ACHN (cell line): ENCODE data around the gene COX4I1.
A peak's percentile ranks its signal among the peaks of the same experiment; 100 is the strongest.
"Not testable (repeated sequence)": the region's sequence is repeated elsewhere in the genome, so short reads cannot be mapped to it uniquely, and the experiment has no call there.

Experiments used
- DNase-seq: peaks from one replicate; pipeline ENCODE4 v3.0.0-alpha.2; 2015
- in situ Hi-C: cut with HindIII; loops from 2 replicates; pipeline ENCODE4 v1.10.0; 2017; ENCODE audit warnings: low sequenced_read_pairs, low pct_ligation_motif_present, low pct_unique_long_range_greater_than_20kb

COX4I1 gene

DNA sequence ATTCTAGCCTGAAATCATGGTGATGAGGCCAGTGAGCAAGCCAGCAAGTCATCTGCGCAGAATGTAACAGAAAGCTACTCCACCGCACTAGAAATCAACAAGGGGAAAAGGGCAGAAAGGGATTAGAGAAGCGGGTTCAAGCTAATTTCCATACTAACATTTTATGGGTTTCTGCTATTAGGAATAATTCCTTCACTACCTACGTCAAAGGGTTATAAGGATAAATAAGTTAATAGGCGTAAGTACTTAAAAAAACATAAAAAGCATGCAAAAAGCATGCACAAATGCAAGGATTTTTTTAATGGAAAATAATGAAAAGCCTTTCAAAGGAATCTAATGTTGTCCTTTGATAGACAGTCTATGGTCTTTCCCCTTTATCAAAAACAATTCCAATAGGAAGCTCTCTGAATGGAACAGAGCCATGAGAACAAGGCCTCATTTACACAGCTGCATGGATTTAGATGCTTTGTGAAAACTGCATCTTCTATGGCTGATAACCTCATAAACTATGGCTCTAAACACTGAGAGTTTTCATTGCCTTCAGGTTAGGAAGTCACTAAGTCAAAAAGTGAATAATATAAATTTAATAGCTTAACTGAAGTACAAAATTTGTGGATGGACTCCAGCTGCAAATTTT is 5.7 kb upstream of the COX4I1 start:
- no peak for DNase-seq
- in situ Hi-C loops: no loop called here

DNA sequence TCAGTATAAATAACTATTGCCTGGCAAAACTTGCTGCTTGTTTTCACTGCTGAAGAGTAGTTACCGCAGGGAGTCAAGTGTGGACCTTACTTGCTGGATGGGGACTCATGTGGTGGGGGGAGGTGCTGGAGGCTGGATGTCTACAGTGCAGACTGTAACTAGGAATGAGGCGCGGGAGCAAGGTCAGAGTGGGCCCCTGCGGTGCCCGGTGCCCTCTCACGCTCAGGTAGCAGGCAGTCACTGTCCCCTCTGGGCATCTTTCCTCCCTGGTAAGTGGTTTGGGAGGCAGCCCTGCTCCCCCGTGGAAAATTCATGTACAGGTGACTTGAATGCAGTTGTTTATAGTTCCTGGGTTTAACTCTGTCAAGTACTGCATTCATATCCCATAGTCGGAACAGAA is 4.8 kb upstream of the COX4I1 start:
- DNase-seq: no peak
- in situ Hi-C loops: no loop called here

DNA sequence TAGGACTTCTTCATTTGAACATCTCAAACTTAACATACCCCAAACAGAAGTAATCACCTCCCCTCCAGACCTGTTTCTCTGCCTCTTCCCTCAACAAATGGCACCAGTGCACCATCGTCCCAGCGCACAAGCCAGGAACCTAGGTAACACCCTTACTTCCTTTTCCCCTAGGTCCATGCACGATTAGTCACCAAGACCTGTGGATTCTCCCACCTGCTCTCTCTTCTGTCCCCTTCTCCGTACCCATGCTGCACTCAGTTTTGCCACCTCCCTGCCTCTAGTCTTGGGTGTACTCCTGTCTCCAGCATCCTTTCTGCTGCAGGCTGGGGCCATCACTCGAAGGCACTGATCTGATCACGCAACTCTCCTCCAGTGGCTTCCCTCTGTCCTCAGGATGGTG is 3.3 kb upstream of the COX4I1 start:
- no peak for DNase-seq
- in situ Hi-C loops: no loop called here

DNA sequence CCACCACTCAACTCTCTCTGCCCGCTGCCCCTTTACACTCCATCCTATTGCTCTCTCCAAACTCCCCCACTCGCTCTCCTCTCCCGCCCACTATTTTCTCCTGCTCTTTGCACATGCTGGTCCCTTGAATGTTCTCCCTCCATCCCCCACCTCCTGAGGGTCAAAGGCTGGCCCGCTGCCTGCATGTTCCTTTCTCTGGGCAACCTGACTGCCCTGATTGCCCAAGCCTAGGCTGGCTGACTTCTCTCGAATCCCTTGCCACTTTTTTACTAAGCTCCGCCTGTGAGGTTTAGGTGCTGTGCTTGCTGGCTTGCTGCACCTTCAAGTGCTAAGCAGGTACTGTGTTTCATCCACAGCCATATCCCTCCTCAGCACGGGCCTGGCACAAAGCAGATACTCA is 2.9 kb upstream of the COX4I1 start:
- no peak for DNase-seq
- in situ Hi-C loops: no loop called here

DNA sequence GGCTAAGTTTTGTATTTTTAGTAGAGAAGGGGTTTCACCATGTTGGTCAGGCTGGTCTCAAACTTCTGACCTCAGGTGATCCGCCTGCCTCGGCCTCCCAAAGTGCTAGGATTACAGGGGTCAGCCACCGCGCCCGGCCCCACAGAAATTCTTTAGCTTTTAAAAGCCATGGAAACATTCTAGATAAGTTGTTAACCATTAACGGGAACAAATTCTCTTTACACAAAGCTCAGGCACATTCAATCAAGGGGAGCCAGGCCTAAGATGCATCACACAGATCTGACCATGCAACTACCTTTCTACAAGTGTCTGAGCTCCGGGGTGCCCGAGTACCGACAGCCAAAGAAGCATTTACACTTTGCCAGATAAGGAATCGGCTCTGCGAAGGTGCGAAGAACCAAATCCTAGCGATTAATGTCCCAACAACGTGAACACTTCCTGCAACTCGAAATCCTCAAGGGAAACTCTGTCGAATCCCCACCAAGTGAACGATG is 1.2 kb upstream of the COX4I1 start:
- in situ Hi-C loops: no loop called here
- DNase-seq: peak; percentile 44

DNA sequence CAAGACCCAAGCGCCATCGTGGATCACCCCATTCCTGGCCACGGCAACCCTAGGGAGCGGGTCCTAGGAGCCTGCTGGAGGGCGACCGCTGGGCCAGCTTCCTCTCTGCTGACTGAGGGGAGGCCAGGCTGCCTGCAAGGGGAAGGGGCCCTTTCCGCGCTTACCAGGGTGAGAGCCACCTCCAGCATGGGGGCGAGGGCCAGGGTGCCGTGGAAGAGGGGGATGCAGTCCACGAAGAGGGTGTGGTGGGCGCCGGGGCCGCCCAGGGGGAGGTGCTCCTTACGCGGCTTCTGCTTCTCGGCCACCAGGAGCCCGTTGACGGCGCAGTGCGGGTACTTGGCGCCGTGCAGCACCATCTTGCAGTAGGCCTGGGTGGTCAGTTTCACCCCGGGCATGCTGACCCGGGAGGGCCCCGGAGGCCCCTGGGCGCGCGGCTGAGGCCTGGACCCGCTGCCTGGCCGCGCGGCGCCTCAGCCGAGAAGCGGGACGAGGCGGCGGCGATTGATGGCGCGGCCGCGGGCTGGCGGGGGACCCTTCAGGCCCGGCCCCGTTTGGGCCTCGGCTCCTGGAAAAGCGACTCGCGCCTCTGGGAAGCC is 496 bp upstream of the COX4I1 start:
- in situ Hi-C loops: no loop called here
- peak; percentile 37 for DNase-seq

DNA sequence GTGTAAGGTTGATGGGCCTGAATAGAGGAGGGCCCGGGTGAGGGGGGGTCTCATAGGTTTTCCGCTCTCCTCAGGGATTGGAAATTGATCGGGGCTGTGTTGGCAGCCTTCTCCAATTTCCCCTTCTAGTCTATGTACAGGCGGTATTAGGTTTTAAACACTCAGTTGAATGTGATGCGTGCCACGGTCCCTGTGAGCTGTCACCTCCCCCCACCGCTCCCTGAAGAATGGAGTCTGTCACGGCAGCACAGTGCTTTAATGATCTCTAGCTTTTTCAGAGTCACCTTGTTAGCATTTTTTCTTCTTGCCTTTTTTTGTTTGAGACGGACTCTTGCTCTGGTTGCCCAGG is 800 bp downstream of the COX4I1 start:
- in situ Hi-C loops: no loop called here

DNA sequence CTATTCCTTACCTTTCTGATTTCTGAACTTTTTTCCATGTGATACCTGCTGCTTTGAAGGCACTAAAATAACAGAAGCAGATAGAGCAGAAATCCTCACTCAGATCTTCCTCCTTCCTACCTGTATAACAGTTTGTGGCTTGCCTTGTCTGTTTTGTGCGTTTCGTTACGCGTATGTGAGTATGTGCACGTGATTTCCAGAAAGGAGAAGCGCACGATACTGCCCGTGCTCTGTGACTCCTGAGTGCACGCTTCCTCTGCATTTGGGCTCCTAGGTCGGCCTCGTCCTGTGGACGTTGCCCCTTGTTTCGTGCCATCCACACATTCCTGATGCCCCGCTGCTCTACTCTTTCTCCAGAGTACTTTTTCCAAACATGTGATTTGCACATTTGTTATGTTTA is 4.1 kb downstream of the COX4I1 start:
- DNase-seq: no peak
- in situ Hi-C loops: no loop called here

More for the DNA sequence above, 800 bp downstream of the COX4I1 start:
- DNase-seq: peak; percentile 22

DNA sequence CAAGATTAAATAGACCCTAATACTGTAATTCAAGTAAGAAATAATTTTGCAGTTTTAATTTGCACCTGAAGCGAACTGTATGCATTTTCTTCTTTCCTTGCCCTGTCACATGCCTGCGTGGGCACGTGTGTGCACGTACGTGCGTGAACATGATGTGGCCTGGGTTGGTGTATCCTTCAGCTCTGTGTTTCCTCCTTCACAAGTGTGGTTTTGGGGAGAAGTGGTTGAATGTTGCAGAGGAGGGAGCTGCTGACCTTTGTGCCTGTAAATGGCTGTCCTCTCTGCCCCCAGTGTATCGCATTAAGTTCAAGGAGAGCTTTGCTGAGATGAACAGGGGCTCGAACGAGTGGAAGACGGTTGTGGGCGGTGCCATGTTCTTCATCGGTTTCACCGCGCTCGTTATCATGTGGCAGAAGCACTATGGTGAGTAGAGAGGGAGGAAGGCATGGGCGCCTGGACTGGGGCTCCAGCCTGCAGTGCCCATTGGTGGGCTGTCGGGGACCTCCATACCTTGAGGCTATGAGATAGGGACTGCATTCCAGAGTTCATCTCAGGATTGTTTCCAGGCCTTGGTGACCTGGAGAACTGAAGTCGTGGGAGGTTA is 6.0 kb downstream of the COX4I1 start:
- DNase-seq: no peak
- in situ Hi-C loops: no loop called here

DNA sequence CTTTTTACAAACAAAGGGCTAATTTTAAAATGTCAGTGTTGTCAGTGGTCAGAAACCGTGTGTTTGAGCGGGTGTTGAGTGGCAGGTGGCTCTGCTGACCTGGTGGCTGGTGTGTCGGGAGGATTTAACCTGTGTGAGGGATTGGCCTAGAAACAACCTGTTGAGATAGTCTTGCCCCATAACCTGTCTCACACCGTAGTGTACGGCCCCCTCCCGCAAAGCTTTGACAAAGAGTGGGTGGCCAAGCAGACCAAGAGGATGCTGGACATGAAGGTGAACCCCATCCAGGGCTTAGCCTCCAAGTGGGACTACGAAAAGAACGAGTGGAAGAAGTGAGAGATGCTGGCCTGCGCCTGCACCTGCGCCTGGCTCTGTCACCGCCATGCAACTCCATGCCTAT is 7.0 kb downstream of the COX4I1 start:
- no peak for DNase-seq
- in situ Hi-C loops: no loop called here

DNA sequence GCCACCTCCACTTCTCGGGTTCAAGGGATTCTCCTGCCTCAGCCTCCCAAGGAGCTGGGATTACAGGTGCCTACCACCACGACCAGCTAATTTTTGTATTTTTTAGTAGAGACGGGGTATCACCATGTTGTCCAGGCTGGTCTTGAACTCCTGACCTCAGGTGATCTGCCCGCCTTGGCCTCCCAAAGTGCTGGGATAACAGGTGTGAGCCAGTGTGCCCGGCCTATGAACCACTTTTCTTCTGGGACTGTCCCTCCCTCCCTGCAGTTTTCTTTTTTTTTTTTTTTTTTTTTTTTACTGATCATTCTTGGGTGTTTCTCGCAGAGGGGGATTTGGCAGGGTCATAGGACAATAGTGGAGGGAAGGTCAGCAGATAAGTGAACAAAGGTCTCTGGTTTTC is 7.8 kb downstream of the COX4I1 start:
- DNase-seq, in situ Hi-C loops: not testable (repeated sequence)

DNA sequence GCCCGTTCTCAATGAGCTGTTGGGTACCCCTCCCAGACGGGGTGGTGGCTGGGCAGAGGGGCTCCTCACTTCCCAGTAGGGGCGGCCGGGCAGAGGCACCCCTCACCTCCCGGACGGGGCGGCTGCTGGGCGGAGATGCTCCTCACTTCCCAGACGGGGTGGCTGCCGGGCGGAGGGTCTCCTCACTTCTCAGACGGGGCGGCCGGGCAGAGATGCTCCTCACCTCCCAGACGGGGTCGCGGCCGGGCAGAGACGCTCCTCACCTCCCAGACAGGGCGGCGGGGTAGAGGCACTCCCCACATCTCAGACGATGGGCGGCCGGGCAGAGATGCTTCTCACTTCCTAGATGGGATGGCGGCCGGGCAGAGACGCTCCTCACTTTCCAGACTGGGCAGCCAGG is 8.6 kb downstream of the COX4I1 start:
- DNase-seq, in situ Hi-C loops: not testable (repeated sequence)

DNA sequence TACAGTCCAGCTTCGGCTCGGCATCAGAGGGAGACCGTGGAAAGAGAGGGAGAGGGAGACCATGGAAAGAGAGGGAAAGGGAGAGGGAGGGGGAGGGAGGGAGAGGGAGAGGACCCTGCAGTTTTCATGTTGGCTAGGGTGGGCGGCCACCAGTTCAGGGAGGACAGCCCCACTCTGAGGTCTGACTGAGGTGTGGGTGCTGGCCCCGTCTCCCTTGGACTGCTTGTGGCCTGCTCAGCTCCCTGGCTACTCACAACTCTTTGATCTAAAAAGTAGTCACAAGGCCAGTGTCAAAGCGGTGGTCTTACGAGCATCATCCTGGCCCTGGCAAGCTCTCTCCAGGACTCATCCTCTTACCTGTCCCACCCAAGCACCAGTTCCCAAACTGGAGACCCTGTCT is 9.4 kb downstream of the COX4I1 start:
- DNase-seq: no peak
- in situ Hi-C loops: no loop called here

DNA sequence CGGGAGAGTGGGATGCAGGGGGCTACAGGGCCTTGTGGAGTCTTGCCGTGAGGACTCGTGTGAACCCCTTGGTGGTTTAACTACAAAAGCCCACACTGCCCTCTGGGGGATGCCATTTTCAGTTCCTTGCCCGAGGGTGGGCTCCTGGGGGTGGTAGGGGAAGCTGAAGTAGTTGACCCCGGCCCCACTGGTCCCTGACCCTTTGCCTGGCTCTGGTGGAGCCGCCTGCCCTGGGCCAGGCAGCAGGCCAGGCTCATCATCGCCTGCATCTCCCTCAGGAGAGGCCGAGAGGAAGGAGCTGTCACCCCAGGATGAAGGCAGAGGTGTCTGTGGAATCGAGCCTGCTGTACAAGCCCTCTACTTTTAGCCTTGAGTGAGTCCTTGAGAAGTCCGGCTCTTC is 10.2 kb downstream of the COX4I1 start:
- in situ Hi-C loops: no loop called here
- no peak for DNase-seq

DNA sequence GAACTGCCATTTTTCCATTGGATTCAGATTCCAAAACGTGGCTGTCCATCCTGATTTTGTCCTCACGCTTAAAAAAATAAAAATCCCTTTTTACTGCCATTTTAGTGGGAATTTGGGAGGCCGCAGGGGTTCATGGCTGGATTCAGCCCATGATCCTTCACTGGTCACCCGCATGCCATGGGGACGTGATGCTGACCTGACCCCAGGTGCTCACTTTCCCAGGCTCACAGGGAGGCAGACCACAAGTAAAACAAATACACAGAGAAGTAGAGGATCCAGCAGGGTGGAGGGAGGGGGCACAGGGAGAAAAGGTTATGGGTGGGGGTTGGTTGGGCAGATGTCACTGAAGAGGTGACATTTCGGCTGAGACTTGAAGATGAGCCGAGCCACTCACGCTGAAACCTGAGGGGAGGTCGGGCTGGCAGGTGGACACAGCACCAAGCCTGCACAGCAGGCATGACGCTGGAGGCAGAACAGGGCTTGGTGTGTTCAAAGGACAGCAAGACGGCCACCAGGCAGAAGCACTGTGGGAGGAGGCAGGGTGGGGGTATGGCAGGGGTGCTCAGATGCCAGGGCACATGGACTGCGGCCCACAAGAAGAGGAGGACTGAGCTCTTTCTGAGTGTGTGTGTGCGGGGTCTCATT is 10.7 kb downstream of the COX4I1 start:
- no peak for DNase-seq
- in situ Hi-C loops: no loop called here

DNA sequence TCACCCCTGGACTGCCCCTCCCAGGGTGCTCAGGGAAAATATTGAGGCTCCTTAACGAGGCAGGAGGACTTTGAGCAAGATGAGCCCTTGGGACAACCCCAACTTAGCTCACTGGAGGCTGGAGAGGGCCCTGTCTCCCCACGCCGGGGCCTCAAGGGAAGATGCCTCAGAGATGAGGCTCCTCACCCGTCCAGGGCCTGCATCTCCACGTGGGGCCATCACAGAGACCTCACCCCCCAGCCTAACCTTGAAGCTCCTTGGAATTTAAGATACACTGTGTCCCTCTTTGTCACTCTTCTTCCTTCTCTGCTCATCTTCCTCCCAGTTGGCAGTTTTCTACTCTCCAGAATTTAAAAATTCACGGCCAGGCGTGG is 11.2 kb downstream of the COX4I1 start:
- in situ Hi-C loops: no loop called here
- no peak for DNase-seq

DNA sequence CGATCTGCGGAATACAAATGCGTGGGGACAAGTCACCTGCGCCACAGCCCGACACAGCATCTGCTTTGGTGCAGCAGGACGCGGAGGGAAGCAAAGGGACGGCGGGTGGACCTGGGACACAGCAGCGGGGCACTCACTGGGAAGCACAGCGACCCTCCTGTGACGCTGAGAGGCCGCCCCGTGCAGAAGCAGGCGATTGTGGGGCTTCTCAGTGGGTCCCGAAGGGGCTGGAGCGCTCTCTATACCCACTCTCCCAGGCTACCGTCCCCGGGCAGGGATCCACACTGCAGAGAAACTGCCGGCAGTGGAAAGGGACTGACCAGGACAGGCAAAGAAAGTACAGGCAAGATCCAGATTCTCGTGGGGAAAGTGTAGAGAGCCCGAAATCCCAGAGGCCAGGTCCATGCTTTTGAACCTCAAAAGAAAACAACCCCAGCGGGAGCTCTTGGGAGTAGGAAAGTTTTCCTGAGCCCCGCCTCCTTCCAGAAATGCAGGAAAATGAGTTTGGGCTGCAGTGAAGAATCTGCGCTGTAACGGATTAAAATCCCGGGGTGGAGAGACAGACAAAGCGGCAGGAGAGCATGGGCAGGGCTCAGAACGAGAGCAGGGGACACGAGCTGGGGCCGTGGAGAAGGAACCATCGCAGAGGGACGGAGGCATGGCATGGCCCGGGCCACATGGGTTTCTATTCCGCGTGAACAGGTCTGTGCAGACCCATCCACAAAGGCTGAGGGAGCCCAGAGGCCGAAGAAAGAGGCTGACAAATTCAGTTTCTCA is 12.7 kb downstream of the COX4I1 start:
- in situ Hi-C loops: no loop called here
- DNase-seq: no peak

DNA sequence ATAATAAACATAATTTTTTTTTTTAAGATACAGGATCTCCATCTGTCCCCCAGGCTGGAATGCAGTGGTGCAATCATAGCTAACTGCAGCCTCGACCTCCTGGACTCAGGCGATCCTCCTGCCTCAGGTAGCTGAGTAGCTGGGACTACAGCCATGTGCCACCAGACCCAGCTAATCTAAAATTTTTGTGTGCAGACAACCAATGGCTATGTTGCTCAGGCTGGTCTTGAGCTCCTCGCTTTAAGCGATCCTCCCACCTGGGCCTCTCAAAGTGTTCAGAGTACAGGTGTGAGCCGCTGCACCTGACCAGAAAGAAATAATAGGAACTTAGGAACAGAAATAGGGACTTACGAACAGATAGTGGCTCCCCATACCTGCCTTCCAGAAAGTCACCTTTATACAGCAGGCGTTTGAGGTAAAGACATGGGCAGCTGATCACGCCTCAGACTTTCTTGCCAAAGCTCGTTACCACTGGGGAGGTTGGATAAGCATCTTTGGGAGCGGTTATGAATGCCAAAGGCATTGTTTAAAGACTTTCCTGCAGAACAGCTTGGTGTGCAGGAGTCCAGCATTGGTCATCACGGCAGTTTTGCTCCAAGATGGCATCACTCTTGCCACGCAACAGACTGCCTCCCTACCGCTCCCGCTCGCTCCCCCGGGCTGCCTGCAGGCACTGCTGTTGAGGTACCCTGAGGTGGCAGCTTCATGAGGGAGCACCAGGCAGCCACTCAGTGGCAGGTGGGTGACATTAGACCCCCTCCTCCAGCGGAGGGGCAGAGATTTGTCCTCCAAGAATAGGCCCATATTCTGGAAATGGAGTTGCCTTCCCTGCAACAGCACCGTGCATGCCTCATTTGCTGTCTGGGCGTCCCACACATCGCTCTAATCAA is 13.6 kb downstream of the COX4I1 start:
- no peak for DNase-seq
- in situ Hi-C loops: no loop called here
